HG03342 (cell line): ENCODE measurements around the gene SRBD1.

Experiments used
- ATAC-seq: cut with Tn5 transposase; IDR thresholded peaks from one replicate; pipeline ENCODE4 v1.9.1; 2021; ENCODE audit warnings: mild to moderate bottlenecking, moderate library complexity; ENCODE audit not compliant: unreplicated experiment

The SRBD1 gene

DNA sequence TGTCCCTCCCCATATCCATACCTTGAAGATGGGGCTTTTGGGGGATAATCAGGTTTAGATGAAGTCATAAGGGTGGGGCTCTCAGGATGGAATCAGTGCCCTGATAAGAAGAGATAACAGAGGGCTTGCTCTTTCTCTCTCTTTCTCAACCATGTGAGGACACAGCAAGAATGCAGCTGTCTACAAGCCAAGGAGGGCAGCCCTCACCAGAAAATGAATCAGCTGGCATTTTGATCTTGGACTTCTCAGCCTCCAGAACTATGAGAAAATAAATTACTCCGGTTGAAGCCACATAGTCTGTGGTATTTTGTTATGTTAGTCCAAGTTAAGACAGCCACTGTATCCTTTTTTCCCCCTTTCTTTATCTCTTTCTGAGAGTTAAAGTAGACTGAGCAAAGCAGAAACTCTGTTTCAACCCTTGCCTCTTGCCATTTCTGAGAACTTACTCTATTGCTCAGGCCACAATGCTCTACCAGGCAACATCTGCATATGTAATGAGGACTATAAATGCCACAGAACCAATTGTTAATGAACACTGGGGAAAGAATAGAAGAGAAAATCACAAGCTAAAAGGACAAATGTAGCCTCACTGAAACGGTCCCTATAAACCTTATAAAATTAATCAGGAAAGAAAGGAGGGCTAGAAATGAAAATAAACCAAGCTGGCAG, 56.9 kb downstream of the SRBD1 start:
- no peak for ATAC-seq

GRCh38 chr2:45551862-45552261, 59.2 kb downstream of the SRBD1 start:
- no peak for ATAC-seq

- no peak for ATAC-seq
These were observed 65.1 kb downstream of the SRBD1 start for GRCh38 chr2:45545943-45546342.

DNA sequence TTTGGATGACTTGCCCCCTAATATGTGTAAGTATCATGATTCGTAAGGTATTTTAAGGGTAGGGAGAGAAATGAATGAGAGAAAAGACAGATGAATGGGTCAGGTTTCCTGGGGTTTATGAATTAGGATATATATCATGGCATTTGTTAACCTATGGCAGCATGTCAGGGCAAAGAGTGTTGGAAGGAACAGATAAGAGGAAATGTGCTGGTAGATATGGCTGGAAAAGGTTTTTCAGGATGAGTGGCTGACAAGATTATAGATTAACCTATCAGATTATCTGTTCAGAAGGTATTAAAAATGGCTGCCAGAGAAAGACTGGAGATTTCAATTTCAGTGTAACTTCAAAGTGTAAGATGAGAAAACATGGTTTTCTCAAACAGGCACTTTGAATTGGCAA, 67.8 kb downstream of the SRBD1 start:
- no peak for ATAC-seq

DNA sequence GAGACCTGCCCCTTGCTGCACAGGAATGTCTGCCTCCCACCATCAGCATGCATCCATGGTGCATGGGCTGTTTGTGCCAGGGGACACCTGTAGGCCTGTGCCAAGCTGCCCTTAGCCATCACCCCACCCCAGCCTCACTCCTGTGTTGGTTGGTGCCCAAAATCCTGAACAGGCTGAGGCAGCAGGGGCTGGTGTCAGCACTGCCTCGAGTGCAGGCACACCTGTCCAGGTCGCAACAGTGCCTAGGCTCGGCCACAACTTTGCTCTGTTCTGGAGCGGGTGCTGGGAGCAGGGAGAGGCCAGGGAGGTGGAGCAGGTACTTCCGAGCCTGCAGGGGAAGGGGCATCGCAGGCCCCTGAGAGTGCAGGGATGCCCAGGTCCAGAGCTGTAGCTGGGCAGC, 69.1 kb downstream of the SRBD1 start:
- no peak for ATAC-seq

GRCh38 chr2:45541450-45541849, 69.6 kb downstream of the SRBD1 start:
- ATAC-seq = no peak

DNA sequence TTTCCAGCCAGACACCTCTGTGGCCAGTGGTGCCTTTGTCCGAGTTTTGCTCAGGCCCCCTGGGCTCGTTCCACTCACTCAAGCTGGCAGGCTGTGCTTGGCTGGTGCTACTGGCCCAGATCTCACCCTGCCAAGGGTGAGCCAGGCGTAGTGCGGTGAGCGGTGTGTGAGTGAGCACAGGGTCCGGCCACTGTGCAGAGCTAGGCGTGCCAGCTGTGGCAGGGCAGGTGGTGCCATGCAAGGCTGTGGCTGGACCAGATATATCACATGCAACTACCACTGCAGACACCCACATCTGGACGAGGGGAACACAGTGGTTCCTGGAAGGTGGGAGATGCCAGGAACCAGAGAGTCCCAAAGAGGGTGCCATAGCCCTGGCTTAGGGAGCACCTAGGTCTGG, 70.1 kb downstream of the SRBD1 start:
- ATAC-seq = no peak

DNA sequence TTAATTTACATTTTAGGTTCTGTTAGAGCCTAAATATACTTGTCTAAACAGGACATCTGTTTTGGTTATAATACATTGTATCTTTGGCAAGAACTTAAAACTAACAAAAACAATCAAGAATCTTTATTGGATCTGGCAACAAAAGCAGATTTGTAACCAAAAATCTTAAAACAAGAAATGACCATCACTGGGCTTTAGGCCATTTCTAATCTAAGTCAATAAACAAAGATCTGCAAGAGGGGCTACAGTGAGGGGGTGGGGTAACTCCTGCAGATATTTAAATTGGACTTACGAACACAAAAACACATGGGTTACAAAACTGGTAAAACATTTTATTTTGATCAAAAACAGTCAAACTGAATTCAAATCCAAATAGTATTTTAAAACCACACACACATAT, 77.3 kb downstream of the SRBD1 start:
- ATAC-seq = no peak

- ATAC-seq = no peak
These were observed 78.9 kb downstream of the SRBD1 start for GRCh38 chr2:45532181-45532580.

GRCh38 chr2:45524016-45524415, 87.1 kb downstream of the SRBD1 start:
- no peak for ATAC-seq

GRCh38 chr2:45518546-45518945, 92.5 kb downstream of the SRBD1 start:
- no peak for ATAC-seq

DNA sequence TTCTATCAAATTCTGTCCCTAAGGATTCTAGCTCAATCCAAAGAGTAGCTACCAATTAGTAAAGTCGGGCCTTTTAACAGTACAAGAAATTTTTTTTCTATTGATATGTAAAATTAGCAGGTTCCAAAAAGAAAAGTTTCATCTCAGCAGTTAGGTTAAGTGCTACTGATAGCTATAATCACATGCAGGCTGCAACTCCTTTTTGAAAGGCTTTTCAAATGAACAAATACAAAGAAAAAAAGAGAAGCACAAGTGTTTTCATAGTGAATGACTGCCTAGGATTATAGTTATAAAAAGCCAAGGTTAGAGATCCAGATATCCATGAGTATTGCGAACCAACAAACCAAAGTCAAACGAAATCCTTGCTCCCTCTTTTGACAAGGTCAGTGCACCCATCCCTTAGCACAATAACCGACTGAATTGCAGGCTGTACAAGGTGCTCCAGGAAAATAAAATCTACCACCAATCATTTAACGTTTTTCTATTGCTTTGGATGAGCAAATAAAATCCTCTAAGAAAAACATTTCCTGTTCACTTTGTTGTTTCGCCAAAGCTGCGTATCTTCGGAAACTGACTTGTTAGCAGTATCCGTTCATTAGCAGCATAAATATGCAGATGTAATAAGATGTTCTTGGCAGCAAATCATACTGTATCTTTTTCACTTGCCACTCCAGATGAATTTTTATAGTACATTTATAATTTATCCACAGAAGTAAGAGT, 100.2 kb downstream of the SRBD1 start:
- no peak for ATAC-seq

DNA sequence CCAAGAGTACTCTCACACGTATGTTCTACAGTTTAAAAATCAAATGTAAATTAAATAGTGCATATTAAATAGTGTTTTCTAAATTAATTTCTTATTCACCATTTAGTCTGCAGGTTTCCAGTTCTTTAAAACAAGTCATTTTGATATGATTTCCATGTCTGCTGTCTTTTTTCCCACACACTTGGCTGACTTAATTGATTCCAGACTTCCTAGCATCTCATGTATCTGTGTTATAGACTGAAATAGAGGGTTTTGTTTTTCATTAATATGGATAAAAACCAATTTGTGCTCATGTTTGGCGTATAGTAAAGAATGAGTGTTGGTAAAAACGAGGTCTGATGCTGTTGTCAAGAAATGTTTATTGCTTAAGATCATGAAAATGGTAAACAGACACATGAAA, 104.3 kb downstream of the SRBD1 start:
- ATAC-seq = no peak

- ATAC-seq = no peak
These were observed 105.9 kb downstream of the SRBD1 start for GRCh38 chr2:45505138-45505537.

DNA sequence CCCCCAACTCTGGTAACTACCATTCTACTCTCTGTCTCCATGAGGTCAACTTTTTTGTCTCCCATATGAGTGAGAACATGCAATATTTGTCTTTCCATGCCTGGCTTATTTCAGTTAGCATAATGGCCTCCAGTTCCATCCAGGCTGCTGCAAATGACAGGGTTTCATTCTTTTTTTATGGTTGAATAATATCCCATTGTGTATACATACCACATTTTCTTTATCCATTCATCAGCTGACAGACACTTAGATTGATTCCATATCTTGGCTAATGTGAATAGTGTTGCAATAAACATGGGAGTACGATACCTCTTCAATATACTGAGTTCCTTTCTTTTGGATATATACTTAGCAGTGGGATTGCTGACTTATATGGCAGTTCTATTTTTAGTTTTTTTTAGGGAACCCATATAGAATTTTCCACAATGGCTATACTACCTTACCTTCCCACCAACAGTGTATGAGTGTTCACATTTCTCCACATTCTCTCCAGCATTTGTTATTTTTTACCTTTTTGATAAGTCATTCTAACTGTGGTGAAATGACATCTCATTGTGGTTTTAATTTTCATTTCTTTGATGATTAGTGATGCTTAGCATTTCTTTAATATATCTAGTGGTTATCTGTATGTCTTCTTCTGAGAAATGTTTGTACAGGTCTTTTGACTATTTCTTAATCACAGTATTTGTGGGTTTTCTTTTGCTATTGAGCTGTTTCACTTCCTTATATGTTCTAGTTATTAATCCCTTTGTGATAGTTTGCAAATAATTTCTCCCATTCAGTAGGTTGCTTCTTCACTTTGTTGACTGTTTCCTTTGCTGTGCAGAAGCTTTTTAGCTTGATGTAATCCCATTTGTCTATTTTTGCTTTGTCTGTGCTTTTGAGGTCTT, 112.2 kb downstream of the SRBD1 start:
- no peak for ATAC-seq

- peak; percentile 84 for ATAC-seq
These were observed 113.7 kb downstream of the SRBD1 start for GRCh38 chr2:45497355-45497754.

- ATAC-seq = no peak
These were observed 114.2 kb downstream of the SRBD1 start for GRCh38 chr2:45496869-45497268.

- ATAC-seq = no peak
These were observed 116.1 kb downstream of the SRBD1 start for GRCh38 chr2:45494978-45495293.

DNA sequence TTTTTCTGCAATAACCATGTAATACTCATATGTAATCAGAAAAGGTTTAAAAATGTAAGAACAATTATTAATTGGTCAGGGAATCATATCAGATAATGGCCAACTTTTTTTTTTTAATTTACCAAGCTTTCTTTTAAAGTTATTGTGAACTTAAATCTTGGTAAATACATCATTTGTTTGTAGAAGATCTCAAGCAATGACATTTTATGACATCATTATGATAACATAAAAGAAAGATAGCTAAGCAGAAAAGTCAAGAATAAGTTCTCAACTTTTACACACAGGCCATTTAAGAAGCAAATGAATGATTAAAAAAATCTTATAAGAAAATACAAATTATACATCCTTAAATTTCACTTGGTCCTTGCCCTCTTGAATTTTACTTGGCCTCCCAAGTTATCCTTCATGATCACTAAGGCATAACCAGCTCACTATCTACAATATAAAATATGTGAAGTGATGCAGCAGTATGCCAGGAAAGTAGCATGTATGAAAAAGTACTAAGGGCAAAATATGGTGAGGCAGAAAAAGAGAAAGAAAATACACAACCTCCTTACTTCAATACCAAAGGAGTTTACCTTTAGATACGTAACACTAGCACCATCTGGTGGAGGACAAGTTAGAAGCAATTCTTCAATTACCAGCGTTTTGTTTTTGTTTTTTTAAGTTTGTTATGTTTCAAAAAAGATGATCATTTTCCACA, 116.6 kb downstream of the SRBD1 start:
- no peak for ATAC-seq

DNA sequence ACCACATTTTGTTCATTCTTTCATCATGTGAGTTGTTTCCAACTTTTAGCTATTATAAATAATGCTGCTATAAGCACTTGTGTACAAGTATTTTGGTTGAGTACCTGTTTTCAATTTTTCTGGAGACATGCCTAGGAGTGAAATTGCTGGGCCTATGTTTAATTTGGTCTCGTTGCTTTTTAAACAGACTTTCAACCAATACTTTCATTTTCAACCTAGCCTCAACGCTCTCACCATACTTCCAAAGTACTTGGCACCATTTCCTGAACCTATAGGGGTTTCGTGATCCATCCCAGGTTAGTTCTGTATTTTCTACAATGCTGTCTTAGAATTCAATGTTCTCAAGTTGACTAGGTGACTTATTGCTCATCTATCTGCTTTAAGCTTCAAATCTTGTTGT, 126.1 kb downstream of the SRBD1 start:
- no peak for ATAC-seq

DNA sequence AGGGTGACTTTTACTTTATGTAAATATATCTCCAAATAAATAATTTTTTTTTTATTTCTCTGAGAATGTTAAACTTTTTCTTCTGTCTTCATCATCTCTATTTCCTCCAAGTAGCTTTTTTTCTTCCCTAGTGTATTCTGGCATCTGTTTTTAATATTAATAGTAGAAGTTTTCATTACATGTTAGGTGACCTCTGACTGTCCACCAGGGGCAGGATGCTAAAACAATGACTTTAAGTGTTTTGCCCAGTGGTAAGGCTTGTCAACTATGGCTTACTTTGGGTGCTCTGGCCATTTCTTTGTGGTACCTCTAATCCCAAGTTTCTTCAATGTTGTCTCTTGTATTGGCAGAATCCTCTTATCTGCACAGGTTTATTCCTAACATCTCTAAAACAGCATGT, 127.1 kb downstream of the SRBD1 start:
- ATAC-seq = no peak
